Stomach (tissue), 4 donors: Measurements from ENCODE around the gene ENPP4.

ENCODE experiments used
- CTCF ChIP-seq, 7 experiments: fragments of 450-650 bp in 4 of 7; fragments of 200-600 bp in 3 of 7; sonication (generic) in 3 of 7; IDR thresholded peaks; one replicate each; pipeline ENCODE4 v1.5.1; 2016 to 2019; ENCODE audit warnings: antibody characterized with exemption in 7 of 7, control low read depth in 2 of 7, mild to moderate bottlenecking in 1 of 7
- EP300 ChIP-seq: sonication (generic); formaldehyde crosslinking; IDR thresholded peaks from one replicate; pipeline ENCODE4 v1.6.1; 2017; ENCODE audit warnings: antibody characterized with exemption
- POLR2A ChIP-seq, 4 donors: fragments of 450-650 bp; IDR thresholded peaks; one replicate each; pipeline ENCODE4 v1.6.1; 2016; ENCODE audit warnings: antibody characterized with exemption in 4 of 4, control low read depth in 2 of 4, mild to moderate bottlenecking in 1 of 4, moderate library complexity in 1 of 4
- POLR2AphosphoS5 ChIP-seq, 3 donors: sonication (generic); formaldehyde crosslinking; IDR thresholded peaks; one replicate each; pipeline ENCODE4 v1.6.1; 2016; ENCODE audit warnings: antibody characterized with exemption in 3 of 3

GRCh38 chr6:46189726-46190125, 59.9 kb downstream of the ENPP4 start:
- TF ChIP-seq CTCF (IDR thresholded peaks at IDR 0.05), result no peak
- no peak for TF ChIP-seq EP300
- no peak for TF ChIP-seq POLR2A (IDR thresholded peaks at IDR 0.05)
- no peak for TF ChIP-seq POLR2AphosphoS5 (IDR thresholded peaks at IDR 0.05)
